Measurements from ENCODE around the gene RNF5.

The RNF5 gene

DNA sequence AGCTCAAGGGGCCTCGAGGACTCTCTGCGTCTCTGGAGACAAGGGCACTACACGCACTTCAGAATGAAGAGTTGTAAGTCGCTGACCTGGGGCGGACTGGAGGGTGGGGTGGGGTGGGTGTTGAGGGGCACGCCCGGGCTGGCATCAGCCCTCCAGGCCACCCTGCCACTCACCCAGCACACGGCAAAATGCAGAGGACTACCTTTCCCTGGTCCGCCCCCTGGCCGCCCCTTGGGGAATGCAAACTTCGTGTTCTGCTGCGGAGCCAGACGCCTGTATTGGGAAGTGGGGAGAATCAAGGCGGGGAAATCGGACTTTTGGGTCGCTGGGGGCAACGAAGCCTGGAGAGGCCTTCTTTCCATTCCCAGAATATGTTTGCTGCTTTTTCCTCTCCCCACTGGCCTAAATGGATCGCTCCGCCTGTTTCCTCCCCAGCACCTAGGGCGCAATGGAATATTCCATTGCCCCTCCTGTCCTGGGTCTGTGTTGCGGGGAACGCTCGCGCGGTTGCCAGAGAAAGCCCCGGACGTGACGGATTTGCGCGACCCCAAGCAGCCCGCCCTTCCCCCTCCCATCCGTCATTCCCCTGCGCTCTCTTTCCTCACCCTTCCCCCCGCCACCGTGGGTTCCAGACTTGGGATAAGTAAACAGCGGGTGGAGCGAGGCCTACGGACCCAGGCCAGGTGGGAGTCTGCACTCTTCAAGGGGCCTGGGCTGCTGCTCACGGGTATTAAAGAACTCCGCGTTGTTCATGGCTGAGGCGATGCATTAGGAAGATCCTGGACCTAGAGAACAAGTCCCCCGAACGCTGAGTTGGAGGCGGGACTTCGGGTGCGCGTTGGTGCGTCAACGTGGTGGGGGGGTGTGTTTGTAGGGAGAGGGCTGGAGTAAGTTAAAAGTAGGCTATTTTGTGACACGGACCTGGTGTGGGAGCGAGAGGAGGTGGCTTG is 24.4 kb upstream of the RNF5 start, which contains the start of gene PPT2:
Gene PPT2, plus strand, starts transcription at position 578 of the 950 bp plus-strand sequence. CDS start 454 bp downstream, outside the sequence.
- Histone ChIP-seq H4K20me1 (ENCODE audit: insufficient read depth, low read length) (no peaks in the 10 kb centered on the region), H3K9me3 (ENCODE audit: low read length) (no peaks in the 10 kb centered on the region), H3K4me2 (ENCODE audit: low read length) (peak within 1 kb of the TSS; percentile 88), H3K27me3 (ENCODE audit: insufficient read depth, low read length) (no peaks in the 10 kb centered on the region), H3K27ac (ENCODE audit: low read depth, low read length, poor library complexity, severe bottlenecking) (peak within 1 kb of the TSS; percentile 4), H3K9ac (ENCODE audit: low read length) (peak within 1 kb of the TSS; percentile 78), H3F3A (ENCODE audit: insufficient read depth, low read length) (0 out of 2 replicates have a peak, but pooled peaks cover 4% of the 10 kb centered on the region), H2AFZ (ENCODE audit: low read length) (no peak within 1 kb of the TSS), H3K79me2 (ENCODE audit: insufficient read depth, low read length) (no peaks in the 10 kb centered on the region), H3K4me1 (ENCODE audit: insufficient read depth, low read length, severe bottlenecking) (peaks cover 25% of the 10 kb centered on the region), H3K36me3 (ENCODE audit: insufficient read depth, low read length) (peaks cover 16% of the 10 kb centered on the region), H3K9me2 (ENCODE audit: low read depth, low read length) (no peaks in the 10 kb centered on the region), H3K4me3 (ENCODE audit: low read depth, low read length, poor library complexity, severe bottlenecking) (peak within 1 kb of the TSS; percentile 80)
- TF ChIP-seq, protein P1, sequence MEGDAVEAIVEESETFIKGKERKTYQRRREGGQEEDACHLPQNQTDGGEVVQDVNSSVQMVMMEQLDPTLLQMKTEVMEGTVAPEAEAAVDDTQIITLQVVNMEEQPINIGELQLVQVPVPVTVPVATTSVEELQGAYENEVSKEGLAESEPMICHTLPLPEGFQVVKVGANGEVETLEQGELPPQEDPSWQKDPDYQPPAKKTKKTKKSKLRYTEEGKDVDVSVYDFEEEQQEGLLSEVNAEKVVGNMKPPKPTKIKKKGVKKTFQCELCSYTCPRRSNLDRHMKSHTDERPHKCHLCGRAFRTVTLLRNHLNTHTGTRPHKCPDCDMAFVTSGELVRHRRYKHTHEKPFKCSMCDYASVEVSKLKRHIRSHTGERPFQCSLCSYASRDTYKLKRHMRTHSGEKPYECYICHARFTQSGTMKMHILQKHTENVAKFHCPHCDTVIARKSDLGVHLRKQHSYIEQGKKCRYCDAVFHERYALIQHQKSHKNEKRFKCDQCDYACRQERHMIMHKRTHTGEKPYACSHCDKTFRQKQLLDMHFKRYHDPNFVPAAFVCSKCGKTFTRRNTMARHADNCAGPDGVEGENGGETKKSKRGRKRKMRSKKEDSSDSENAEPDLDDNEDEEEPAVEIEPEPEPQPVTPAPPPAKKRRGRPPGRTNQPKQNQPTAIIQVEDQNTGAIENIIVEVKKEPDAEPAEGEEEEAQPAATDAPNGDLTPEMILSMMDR (IDR thresholded peaks at IDR 0.05; ENCODE audit: low read length): peak; percentile 12; the same call in 1 of the 2 replicates
- TF ChIP-seq EZH2 (IDR thresholded peaks at IDR 0.05; ENCODE audit: borderline replicate concordance, low read length): no peak

DNA sequence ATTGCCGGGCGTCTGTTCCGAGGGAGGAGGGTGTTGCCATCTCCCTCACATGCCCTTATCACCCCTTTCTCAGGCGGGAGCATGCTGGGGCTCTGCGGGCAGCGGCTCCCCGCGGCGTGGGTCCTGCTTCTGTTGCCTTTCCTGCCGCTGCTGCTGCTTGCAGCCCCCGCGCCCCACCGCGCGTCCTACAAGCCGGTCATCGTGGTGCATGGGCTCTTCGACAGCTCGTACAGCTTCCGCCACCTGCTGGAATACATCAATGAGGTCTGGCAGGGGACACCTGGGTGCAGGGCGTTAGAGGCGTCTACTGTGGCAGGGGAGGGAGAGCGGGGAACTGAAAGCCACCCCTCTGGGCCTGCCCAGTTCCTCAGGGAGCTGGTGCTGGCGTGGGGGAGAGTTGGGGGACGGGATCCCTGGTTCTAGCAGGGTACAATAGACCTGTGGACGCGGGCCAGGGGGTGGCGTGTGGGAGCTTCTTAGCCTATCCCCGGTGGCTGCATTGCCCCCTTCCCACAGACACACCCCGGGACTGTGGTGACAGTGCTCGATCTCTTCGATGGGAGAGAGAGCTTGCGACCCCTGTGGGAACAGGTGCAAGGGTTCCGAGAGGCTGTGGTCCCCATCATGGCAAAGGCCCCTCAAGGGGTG is 23.6 kb upstream of the RNF5 start:
- H3K9me2 ChIP-seq (ENCODE audit: low read depth, low read length): no peaks in the 10 kb centered on the region
- H3K9me3 ChIP-seq (ENCODE audit: low read length): no peaks in the 10 kb centered on the region
- H3K27ac ChIP-seq (ENCODE audit: low read depth, low read length, poor library complexity, severe bottlenecking): no peak overlapping the region
- peaks cover 25% of the 10 kb centered on the region for H3K4me1 ChIP-seq (ENCODE audit: insufficient read depth, low read length, severe bottlenecking)
- H3K36me3 ChIP-seq (ENCODE audit: insufficient read depth, low read length): peaks cover 16% of the 10 kb centered on the region
- no peaks in the 10 kb centered on the region for H4K20me1 ChIP-seq (ENCODE audit: insufficient read depth, low read length)
- H3K4me3 ChIP-seq (ENCODE audit: low read depth, low read length, poor library complexity, severe bottlenecking): peak overlapping the region; percentile 80
- H3K4me2 ChIP-seq (ENCODE audit: low read length): peak overlapping the region; percentile 88
- H3K27me3 ChIP-seq (ENCODE audit: insufficient read depth, low read length): no peaks in the 10 kb centered on the region
- no peaks in the 10 kb centered on the region for H3K79me2 ChIP-seq (ENCODE audit: insufficient read depth, low read length)
- H3F3A ChIP-seq (ENCODE audit: insufficient read depth, low read length): 0 out of 2 replicates have a peak, but pooled peaks cover 4% of the 10 kb centered on the region
- TF ChIP-seq, protein P1 (IDR thresholded peaks at IDR 0.05; ENCODE audit: low read length): peak; percentile 73; the same call in 1 of the 2 replicates
- TF ChIP-seq EZH2 (IDR thresholded peaks at IDR 0.05; ENCODE audit: borderline replicate concordance, low read length): no peak
- peak overlapping the region; percentile 78 for H3K9ac ChIP-seq (ENCODE audit: low read length)
- no peak overlapping the region for H2AFZ ChIP-seq (ENCODE audit: low read length)

DNA sequence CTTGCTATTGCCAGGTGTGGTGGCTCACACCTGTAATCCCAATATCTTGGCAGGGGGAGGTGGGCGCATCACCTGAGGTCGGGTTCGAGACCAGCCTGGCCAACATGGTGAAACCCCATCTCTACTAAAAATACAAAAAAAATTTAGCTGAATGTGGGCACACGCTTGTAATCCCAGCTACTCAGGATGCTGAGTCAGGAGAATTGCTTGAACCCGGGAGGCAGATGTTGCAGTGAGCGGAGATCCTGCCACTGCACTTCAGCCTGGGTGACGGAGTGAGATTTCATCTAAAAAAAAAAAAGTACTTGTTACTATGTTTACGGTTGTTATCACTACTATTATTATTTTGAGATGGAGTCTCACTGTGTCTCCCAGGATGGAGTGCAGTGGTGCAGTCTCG is 21.3 kb upstream of the RNF5 start:
- no peak overlapping the region for H3K4me2 ChIP-seq (ENCODE audit: low read length)
- H3K9me2 ChIP-seq (ENCODE audit: low read depth, low read length): no peaks in the 10 kb centered on the region
- no peaks in the 10 kb centered on the region for H3K27me3 ChIP-seq (ENCODE audit: insufficient read depth, low read length)
- H3F3A ChIP-seq (ENCODE audit: insufficient read depth, low read length): 0 out of 2 replicates have a peak, but pooled peaks cover 4% of the 10 kb centered on the region
- no peaks in the 10 kb centered on the region for H4K20me1 ChIP-seq (ENCODE audit: insufficient read depth, low read length)
- H3K9ac ChIP-seq (ENCODE audit: low read length): no peak overlapping the region
- no peaks in the 10 kb centered on the region for H3K9me3 ChIP-seq (ENCODE audit: low read length)
- H3K4me1 ChIP-seq (ENCODE audit: insufficient read depth, low read length, severe bottlenecking): peaks cover 25% of the 10 kb centered on the region
- no peaks in the 10 kb centered on the region for H3K79me2 ChIP-seq (ENCODE audit: insufficient read depth, low read length)
- no peak overlapping the region for H3K27ac ChIP-seq (ENCODE audit: low read depth, low read length, poor library complexity, severe bottlenecking)
- no peak overlapping the region for H3K4me3 ChIP-seq (ENCODE audit: low read depth, low read length, poor library complexity, severe bottlenecking)
- no peak overlapping the region for H2AFZ ChIP-seq (ENCODE audit: low read length)
- H3K36me3 ChIP-seq (ENCODE audit: insufficient read depth, low read length): peaks cover 16% of the 10 kb centered on the region
- no peak for TF ChIP-seq EZH2 (IDR thresholded peaks at IDR 0.05; ENCODE audit: borderline replicate concordance, low read length)
- TF ChIP-seq, protein P1 (IDR thresholded peaks at IDR 0.05; ENCODE audit: low read length): no peak
